ENCODE measurements around the gene SLC47A2. TPM values are rescaled to one million over a fixed set of nuclear protein-coding genes. Genes with fewer than 3 reads are reported as not detected.
A peak's percentile ranks its signal among the peaks of the same experiment; 100 is the strongest.

Gene SLC47A2
- polyA plus RNA-seq, 5 donors, result 0.25 to 0.40 (median 0.30) TPM

- no peak for DNase-seq
These were observed 31.7 kb upstream of the SLC47A2 start, which contains the start of gene ALDH3A1 for GRCh38 chr17:19747829-19748806. TSS of gene ALDH3A1 (minus strand) at chr17:19748298. CDS start at chr17:19745129, 3,169 bp downstream.

GRCh38 chr17:19747159-19747719, 30.9 kb upstream of the SLC47A2 start:
- DNase-seq, result no peak

GRCh38 chr17:19746517-19746916, 30.1 kb upstream of the SLC47A2 start:
- no peak for DNase-seq

GRCh38 chr17:19744922-19745757, 28.8 kb upstream of the SLC47A2 start:
- peak; percentile 82 to 85 for DNase-seq

- DNase-seq, result no peak
These were observed 28.1 kb upstream of the SLC47A2 start for GRCh38 chr17:19744492-19744891.

GRCh38 chr17:19743101-19744100, 27.0 kb upstream of the SLC47A2 start:
- no peak for DNase-seq

GRCh38 chr17:19742495-19742894, 26.1 kb upstream of the SLC47A2 start:
- no peak for DNase-seq

GRCh38 chr17:19741832-19742457, 25.6 kb upstream of the SLC47A2 start:
- no peak for DNase-seq

- DNase-seq, result no peak
These were observed 24.5 kb upstream of the SLC47A2 start for GRCh38 chr17:19740933-19741332.

GRCh38 chr17:19739241-19740201, 23.1 kb upstream of the SLC47A2 start:
- DNase-seq, result no peak

- no peak for DNase-seq
These were observed 22.4 kb upstream of the SLC47A2 start for GRCh38 chr17:19738757-19739156.

- DNase-seq, result no peak
These were observed 21.7 kb upstream of the SLC47A2 start for GRCh38 chr17:19738073-19738449.

- no peak for DNase-seq
These were observed 21.1 kb upstream of the SLC47A2 start for GRCh38 chr17:19737305-19738072.

- no peak for DNase-seq
These were observed 19.7 kb upstream of the SLC47A2 start for GRCh38 chr17:19736071-19736470.

- no peak for DNase-seq
These were observed 17.7 kb upstream of the SLC47A2 start for GRCh38 chr17:19733953-19734526.

- DNase-seq, result no peak
These were observed 15.2 kb upstream of the SLC47A2 start for GRCh38 chr17:19731626-19732025.

- DNase-seq, result no peak
These were observed 14.5 kb upstream of the SLC47A2 start for GRCh38 chr17:19730843-19731242.

GRCh38 chr17:19729900-19730299, 13.5 kb upstream of the SLC47A2 start:
- no peak for DNase-seq

All from right lung (tissue), 5 donors.